Measurements from ENCODE around the gene LCORL.

GRCh38 chr4:17812125-17812524 is 209.4 kb downstream of the LCORL start:
- TF ChIP-seq MAX (IDR thresholded peaks at IDR 0.05; ENCODE audit: insufficient read depth, insufficient read length) (no peak), CTCF (IDR thresholded peaks at IDR 0.05; ENCODE audit: extremely low read depth in 1 of 2, insufficient read depth in 1 of 2, low read depth in 1 of 2, low read length in 2 of 2) (no peak), EZH2 (IDR thresholded peaks at IDR 0.05; ENCODE audit: borderline replicate concordance, low read depth, low read length, severe bottlenecking) (no peak), POLR2A (IDR thresholded peaks at IDR 0.05; ENCODE audit: low read depth, low read length) (no peak), POLR2AphosphoS5 (IDR thresholded peaks at IDR 0.05; ENCODE audit: insufficient read depth, low read depth, low read length) (no peak)

Data from endothelial cell of umbilical vein (primary cell).